Motor neuron (in vitro differentiated cells): ENCODE results near the gene CFAP97. TPM values are rescaled to one million over a fixed set of nuclear protein-coding genes. Genes with fewer than 3 reads are reported as not detected.

Source experiments
- ATAC-seq, 8 experiments: fragments of 200-7000 bp; cut with Tn5 transposase; replicated peaks in 6 of 8; 2 replicates each; pipeline ENCODE4 v1.8.0; 2021; ENCODE audit warnings: mild to moderate bottlenecking in 8 of 8, moderate library complexity in 8 of 8
- H3K27ac ChIP-seq, 2 donors: fragments of 250-450 bp; sonication (Bioruptor Pico); 2 replicates each; pipeline ENCODE4 v1.9.0; 2021; ENCODE audit warnings: antibody characterized with exemption in 2 of 2, mild to moderate bottlenecking in 2 of 2, moderate library complexity in 1 of 2
- H3K4me1 ChIP-seq, 2 donors: fragments of 250-450 bp; sonication (Bioruptor Pico); replicated peaks in 1 of 2; 2 replicates each; pipeline ENCODE4 v1.6.1; 2021; ENCODE audit warnings: antibody characterized with exemption in 2 of 2, mild to moderate bottlenecking in 2 of 2, moderate library complexity in 1 of 2
- H3K4me3 ChIP-seq, 5 donors: fragments of 250-450 bp; sonication (Bioruptor Pico); 2 replicates each; pipeline ENCODE4 v1.9.0; 2021; ENCODE audit warnings: antibody characterized with exemption in 5 of 5, mild to moderate bottlenecking in 5 of 5, moderate library complexity in 4 of 5
- WGBS, 10 experiments: fragments of 450-650 bp; shearing (Covaris generic); methylation state at CpG; one replicate each; pipeline ENCODE4 v1.0.0; 2022; 5-methylcytosine and 5-hydroxymethylcytosine counted together
- in situ Hi-C, 9 experiments: fragments of 400-800 bp; cut with MboI; loops; one replicate each; pipeline ENCODE4 v1.15.0; 2021; ENCODE audit warnings: low sequenced_read_pairs in 9 of 9, low pct_unique_long_range_greater_than_20kb in 2 of 9; ENCODE audit not compliant: unreplicated experiment in 9 of 9
- total RNA-seq, 8 experiments: library from RNA; unstranded; fragments of 300-600 nt; gene quantifications; 2 replicates each; pipeline versions ENCODE4 v1.2.3 to v1.2.4, GENCODE V29; 2022

The CFAP97 gene
- total RNA-seq, 8 experiments from 2014 or later, result 19.1 to 58.6 (median 32.9) TPM

DNA sequence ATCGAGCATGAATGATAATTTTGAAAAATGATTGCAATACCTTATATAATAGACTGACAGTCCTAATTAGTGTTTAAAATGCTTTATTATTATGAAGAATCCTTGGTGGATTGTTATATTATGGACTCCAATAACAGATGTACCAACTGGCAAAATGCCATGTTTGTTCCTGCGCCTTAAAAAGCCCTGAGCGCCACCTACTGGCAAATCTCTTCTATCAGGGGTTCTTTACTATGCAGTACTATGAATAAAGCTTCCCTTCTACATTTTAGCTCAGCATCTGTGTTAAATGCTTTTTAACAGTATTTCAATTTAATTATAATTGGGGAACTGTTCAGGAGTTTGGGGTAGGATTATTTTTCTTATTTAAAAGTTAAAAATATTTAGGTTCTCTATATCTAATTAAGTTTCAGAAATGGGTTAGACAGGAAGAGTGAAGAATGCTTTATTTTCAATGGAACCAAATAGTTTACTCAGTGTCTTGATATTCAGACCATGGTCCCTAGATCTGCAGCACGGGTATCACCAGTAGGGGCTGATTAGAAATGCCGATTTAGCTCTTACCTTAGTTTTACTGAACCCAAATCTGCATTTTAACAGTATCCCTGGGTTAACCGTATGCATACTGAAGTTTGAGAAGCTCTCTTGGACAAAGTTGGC lies 20.0 kb downstream of the CFAP97 start:
- H3K27ac ChIP-seq, result no peak overlapping the region
- no peak overlapping the region for H3K4me3 ChIP-seq

DNA sequence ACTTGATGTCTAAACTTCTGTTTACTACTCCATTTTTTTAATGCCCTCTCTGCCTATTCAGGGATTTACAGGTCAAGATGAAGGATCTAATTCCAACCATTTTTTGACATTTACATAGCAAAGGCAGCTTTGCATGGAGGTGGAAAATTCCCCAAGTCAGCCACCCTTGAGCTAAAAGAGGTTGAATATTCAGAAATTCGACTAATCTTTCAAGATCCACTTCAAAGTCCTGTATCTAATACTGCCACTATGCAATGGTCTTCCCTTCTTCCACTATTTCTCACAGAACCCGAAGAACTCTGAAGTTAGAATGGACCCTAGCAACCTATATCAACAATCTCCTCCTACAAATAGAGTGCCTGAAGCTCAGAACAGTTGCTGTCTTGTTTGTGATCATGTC lies 21.6 kb downstream of the CFAP97 start:
- no peak overlapping the region for H3K4me3 ChIP-seq
- 0 to 73% (median 33%) methylated on average over 1 to 2 of the region's 2 CpGs; no CpG with 5 or more reads in 1 of the 10 experiments for WGBS, 10 experiments
- in situ Hi-C loops, result no loop called here
- no peak overlapping the region for H3K27ac ChIP-seq
- H3K4me1 ChIP-seq, result peaks cover 4 to 7% of the 10 kb centered on the region in 2 donors
- ATAC-seq, result peak in 3 of 8 experiments; percentile 67 to 81 (median 75)

More for the DNA sequence above, 20.0 kb downstream of the CFAP97 start:
- WGBS, 10 experiments, result 27 to 73% (median 61%) methylated on average over 3 to 6 of the region's 6 CpGs
- ATAC-seq, result peak in 6 of 8 experiments; percentile 48 to 76 (median 68)
- in situ Hi-C loops, result no loop called here
- H3K4me1 ChIP-seq, result peaks cover 4 to 8% of the 10 kb centered on the region in 2 donors

DNA sequence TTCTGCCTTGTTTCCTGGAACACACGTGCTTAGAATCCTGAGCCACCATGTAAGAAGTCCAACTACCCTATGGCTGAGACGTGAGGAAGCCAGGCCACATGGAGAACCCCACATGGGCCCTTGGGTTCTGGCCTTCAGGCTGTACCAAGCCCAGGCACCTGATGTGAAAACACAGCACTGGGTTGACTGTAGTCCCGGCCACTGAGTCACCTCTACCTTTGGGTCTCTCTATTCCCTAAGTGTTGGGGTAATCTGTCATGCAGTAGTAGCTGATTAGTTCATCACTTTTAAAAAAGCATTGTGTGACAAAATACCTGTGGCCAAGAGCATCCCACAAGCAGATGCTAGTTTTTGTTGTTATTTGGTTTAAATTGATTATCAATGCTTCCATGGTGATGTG lies 24.3 kb downstream of the CFAP97 start:
- no peaks in the 10 kb centered on the region for H3K4me1 ChIP-seq
- in situ Hi-C loops, result no loop called here
- H3K4me3 ChIP-seq, result no peak overlapping the region
- WGBS, 10 experiments, result 60 to 100% (median 86%) methylated on average over 1 to 2 of the region's 3 CpGs; no CpG with 5 or more reads in 4 of the 10 experiments
- H3K27ac ChIP-seq, result no peak overlapping the region
- ATAC-seq, result no peak

DNA sequence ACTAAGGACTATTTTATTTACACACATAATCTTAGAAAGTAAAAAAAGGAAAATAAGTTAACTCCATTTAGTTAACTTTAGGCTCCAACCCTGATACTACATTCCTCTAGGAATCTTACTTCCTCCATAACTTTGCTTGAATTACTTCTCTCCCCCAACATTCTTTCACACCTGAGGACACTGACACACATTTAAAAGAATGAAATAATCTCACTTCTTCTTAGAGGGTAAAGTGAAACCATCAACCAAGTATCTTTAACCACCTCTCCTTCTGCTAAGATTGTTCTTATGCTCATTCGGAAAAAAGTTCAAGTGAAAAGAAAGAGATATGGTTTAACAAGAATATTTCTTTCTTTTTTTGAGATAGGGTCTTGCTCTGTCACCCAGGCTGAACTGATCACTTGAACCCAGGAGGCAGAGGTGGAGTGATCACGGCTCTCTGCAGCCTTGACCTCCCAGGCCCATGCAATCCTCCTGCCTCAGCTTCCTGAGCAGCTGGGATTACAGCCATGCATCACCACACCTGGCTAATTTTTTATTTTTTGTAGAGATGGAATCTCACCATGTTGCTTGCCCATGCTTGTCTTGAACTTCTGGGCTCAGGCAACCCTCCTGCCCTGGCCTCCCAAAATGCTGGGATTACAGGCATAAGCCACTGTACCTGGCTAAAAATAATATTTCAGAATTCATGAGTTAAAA lies 32.3 kb downstream of the CFAP97 start:
- ATAC-seq, result no peak
- Histone ChIP-seq H3K4me3 (no peak overlapping the region), H3K27ac (no peak overlapping the region), H3K4me1 (peaks cover 3% of the 10 kb centered on the region in 2 donors)
- 71 to 100% (median 85%) methylated on average over 1 to 2 of the region's 2 CpGs; no CpG with 5 or more reads in 2 of the 10 experiments for WGBS, 10 experiments
- in situ Hi-C loops, result no loop called here

DNA sequence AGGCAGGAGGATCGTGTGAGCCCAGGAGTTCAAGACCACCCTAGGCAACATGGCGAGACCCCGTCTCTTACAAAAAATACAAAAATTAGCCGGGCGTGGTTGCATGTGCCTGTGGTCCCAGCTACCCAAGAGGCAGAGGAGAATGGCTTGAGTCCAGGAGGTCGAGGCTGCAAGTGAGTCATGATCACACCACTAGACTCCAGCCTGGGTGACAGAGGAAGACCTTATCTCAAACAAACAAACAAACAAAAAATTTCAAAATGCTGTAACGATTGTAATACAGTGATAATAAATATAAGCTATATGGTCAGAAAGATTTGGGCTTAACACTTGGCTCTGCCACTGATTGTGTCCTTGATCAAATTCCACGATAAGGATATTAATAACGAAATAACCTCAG lies 36.6 kb downstream of the CFAP97 start:
- no peak for ATAC-seq
- in situ Hi-C loops, result no loop called here
- H3K27ac ChIP-seq, result no peak overlapping the region
- H3K4me1 ChIP-seq, result peaks cover 7 to 8% of the 10 kb centered on the region in 2 donors
- H3K4me3 ChIP-seq, result no peak overlapping the region
- WGBS, 10 experiments, result 54 to 100% (median 96%) methylated on average over 1 to 9 of the region's 9 CpGs; no CpG with 5 or more reads in 1 of the 10 experiments

DNA sequence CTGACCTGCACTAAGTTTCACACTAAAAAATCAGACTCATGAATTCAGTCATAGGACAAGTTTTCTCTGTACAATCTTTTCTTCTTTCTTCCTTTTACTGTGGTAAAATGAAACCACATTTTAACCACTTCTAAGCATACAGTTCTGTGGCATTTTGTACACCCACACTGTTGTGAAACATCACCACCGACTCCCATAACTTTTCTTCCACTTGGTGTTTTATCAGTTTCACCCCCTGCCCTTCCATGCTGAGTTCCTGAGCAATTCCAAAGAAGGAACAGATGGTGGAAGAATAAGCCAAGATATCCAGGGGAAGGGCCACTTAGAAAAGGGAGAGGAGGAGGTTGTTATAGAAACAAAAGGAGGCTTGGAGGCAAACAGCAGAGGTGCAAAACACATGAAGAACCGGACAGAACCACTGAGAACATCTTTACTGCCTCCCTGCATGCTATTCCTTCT lies 38.2 kb downstream of the CFAP97 start:
- no peak overlapping the region for H3K4me3 ChIP-seq
- peak in 2 of 8 experiments; percentile 17 to 66 for ATAC-seq
- WGBS, 10 experiments, result 10 to 83% (median 57%) methylated on average over 1 to 2 of the region's 2 CpGs; no CpG with 5 or more reads in 4 of the 10 experiments
- peaks cover 4 to 5% of the 10 kb centered on the region in 2 donors for H3K4me1 ChIP-seq
- in situ Hi-C loops, result no loop called here
- no peak overlapping the region for H3K27ac ChIP-seq

DNA sequence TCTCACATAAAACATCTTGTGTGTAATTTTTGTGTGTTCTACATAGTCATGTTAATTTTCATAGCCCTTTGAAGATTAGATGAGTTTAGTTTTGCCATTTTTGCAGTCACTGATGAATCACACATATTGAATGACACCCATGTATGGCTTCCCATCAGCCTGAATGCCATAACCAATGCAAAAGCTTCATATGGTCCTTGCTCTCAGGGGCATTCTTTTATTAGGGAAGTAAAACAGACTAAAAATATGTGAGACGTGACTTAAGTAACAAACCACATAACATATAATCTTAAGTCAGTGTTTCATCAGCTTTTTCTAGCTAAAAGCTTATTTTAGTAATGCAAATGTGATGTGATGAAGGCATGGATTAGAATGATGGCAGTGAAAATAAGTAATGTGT lies 52.5 kb downstream of the CFAP97 start:
- in situ Hi-C loops, result no loop called here
- no peak overlapping the region for H3K27ac ChIP-seq
- WGBS, 10 experiments, result 40 to 100% (median 84%) methylated on average over 1 of the region's 1 CpG; no CpG with 5 or more reads in 6 of the 10 experiments
- peak in 1 of 8 experiments; percentile 49 for ATAC-seq
- no peaks in the 10 kb centered on the region for H3K4me1 ChIP-seq
- no peak overlapping the region for H3K4me3 ChIP-seq

DNA sequence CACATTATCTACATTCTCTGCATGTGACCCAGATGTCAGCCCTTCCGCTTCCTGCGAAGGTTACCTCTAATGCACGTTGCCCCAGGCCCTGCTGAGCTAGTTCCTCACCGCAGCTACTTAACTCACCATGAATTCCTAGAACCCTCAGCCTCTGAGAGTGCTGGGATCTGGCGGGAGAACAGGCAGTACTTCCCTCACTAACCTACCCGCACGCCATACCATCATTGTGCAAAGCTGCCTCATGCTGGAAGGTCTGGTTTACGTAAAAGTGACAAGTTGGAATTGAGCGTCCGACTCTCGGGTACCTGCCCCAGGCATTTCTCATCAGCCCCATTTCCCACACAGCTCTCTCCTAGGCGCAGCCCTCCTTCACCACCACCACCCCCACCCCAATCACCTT lies 54.4 kb downstream of the CFAP97 start:
- in situ Hi-C loops, result loop anchor here in 2 of 9 experiments (25.0 kb wide), 1 partner anchor 112 kb away; no protein-coding TSS in a partner anchor
- no peak for ATAC-seq
- no peak overlapping the region for H3K27ac ChIP-seq
- 60 to 100% (median 85%) methylated on average over 1 to 7 of the region's 12 CpGs; no CpG with 5 or more reads in 3 of the 10 experiments for WGBS, 10 experiments
- H3K4me3 ChIP-seq, result no peak overlapping the region
- peaks cover 8 to 13% of the 10 kb centered on the region in 2 donors for H3K4me1 ChIP-seq

DNA sequence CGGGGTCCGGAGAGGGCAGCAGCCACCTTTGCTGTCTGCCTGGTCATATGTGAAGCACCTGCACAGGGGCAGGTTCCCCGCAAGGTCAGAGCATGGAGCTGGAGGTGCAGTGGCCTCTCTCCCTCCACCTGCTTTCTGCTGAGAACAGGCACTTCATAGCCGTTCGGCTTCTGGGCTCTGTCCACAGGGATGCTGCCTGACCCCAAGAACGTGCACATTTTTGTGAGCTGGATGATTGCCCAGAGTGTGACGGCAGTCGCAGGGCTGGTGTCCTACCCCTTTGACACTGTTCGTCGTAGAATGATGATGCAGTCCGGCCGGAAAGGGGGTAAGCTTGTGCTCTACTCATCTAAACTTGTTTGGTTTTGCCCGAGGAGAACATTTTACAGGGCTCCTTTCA lies 58.2 kb downstream of the CFAP97 start:
- Histone ChIP-seq H3K4me3 (no peak overlapping the region), H3K27ac (no peak overlapping the region), H3K4me1 (peaks cover 12 to 23% of the 10 kb centered on the region in 2 donors)
- WGBS, 10 experiments, result 80 to 100% (median 92%) methylated on average over 1 to 8 of the region's 13 CpGs; no CpG with 5 or more reads in 2 of the 10 experiments
- in situ Hi-C loops, result loop anchor here in 2 of 9 experiments (25.0 kb wide), 1 partner anchor 108 kb away; no protein-coding TSS in a partner anchor
- ATAC-seq, result no peak

DNA sequence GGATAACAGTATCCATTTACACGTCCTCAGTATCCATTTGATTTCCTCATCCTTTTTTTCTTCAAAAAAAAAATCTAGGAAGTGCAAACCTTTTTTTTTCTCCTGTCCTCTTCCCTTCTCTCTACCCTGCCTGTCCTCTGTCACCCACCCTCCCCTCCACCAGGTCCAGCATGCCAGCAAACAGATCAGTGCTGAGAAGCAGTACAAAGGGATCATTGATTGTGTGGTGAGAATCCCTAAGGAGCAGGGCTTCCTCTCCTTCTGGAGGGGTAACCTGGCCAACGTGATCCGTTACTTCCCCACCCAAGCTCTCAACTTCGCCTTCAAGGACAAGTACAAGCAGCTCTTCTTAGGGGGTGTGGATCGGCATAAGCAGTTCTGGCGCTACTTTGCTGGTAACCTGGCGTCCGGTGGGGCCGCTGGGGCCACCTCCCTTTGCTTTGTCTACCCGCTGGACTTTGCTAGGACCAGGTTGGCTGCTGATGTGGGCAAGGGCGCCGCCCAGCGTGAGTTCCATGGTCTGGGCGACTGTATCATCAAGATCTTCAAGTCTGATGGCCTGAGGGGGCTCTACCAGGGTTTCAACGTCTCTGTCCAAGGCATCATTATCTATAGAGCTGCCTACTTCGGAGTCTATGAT lies 59.1 kb downstream of the CFAP97 start:
- Histone ChIP-seq H3K27ac (no peak overlapping the region), H3K4me1 (peaks cover 12 to 23% of the 10 kb centered on the region in 2 donors), H3K4me3 (peak overlapping the region in 3 of 5 donors; percentile 61 to 96 (median 77))
- in situ Hi-C loops, result loop anchor here in 2 of 9 experiments (25.0 kb wide), 1 partner anchor 107 kb away; no protein-coding TSS in a partner anchor
- WGBS, 10 experiments, result 38 to 100% (median 86%) methylated on average over 1 to 12 of the region's 16 CpGs; no CpG with 5 or more reads in 2 of the 10 experiments
- ATAC-seq, result no peak

DNA sequence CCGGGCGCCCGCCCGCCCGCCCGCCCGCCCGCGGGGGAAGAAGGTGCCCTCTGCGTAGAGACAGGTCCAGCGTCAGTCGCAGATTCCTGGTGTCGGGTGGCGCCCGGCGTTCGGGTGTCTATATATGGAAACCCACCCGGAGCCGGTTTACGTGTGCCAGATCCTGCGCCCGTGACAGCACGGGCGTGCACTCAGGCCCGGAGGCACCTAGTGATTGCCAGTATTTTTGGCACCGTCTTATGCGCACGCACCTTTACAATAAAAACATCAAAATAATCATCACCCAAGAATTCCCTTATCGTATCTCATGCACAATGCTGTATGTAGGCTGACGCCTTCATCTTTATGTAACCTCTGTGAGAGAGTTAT lies 60.2 kb downstream of the CFAP97 start:
- 0 to 8% (median 6%) methylated on average over 2 to 9 of the region's 30 CpGs; no CpG with 5 or more reads in 4 of the 10 experiments for WGBS, 10 experiments
- peak overlapping the region; percentile 61 to 96 (median 80) for H3K4me3 ChIP-seq
- H3K27ac ChIP-seq, result peak overlapping the region; percentile 72 to 74
- in situ Hi-C loops, result loop anchor here in 2 of 9 experiments (25.0 kb wide), 1 partner anchor 106 kb away; no protein-coding TSS in a partner anchor
- peaks cover 12 to 23% of the 10 kb centered on the region in 2 donors for H3K4me1 ChIP-seq
- peak in 3 of 8 experiments; percentile 39 to 59 (median 41) for ATAC-seq

DNA sequence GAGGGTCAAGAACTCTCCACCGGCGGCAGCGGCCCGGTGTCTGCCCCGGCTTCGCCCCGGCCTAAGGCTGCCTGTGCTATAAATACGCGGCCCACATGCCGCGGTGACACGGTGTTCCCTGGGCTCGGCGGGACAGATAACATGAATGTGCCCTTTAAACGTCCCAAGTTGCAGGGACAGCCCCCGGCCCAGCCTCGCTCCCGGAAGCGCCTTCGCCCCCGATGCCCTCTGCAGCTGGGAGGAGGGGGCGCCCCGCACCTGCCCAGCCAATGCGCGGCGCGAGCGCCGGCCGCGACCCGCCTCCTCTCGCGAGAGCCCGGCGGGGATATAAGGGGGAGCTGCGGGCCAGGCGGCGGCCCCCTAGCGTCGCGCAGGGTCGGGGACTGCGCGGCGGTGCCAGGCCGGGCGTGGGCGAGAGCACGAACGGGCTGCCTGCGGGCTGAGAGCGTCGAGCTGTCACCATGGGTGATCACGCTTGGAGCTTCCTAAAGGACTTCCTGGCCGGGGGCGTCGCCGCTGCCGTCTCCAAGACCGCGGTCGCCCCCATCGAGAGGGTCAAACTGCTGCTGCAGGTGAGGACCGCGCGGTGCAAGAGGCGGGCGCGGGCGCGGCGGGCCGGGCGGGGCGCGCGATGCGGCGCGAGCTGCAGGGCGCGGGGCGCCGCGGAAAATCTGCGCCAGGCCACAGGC lies 60.7 kb downstream of the CFAP97 start, which contains the start of gene SLC25A4:
TSS of gene SLC25A4 (plus strand) at position 355 of the 689 bp plus-strand sequence. CDS start at position 462, 107 bp downstream.
- Histone ChIP-seq H3K4me1 (peaks cover 12 to 23% of the 10 kb centered on the region in 2 donors), H3K27ac (peak within 1 kb of the TSS; percentile 74 to 80), H3K4me3 (peak within 1 kb of the TSS; percentile 61 to 96 (median 80))
- in situ Hi-C loops, result loop anchor here in 2 of 9 experiments (25.0 kb wide), 1 partner anchor 106 kb away; no protein-coding TSS in a partner anchor
- WGBS, 10 experiments, result 0 to 1% methylated on average over 6 to 12 of the region's 87 CpGs; no CpG with 5 or more reads in 8 of the 10 experiments
- ATAC-seq, result peak; percentile 90 to 96 (median 95)
